Testis (tissue), 2 donors: ENCODE measurements around the gene ADAMTSL2.

Experiments
- POLR2A ChIP-seq: fragments of 450-650 bp; IDR thresholded peaks from one replicate; pipeline ENCODE4 v1.6.1; 2017; ENCODE audit warnings: antibody characterized with exemption, mild to moderate bottlenecking, moderate library complexity
- TF ChIP-seq, protein P1 (sequence below), 3 experiments: fragments of 450-650 bp in 2 of 3; fragments of 200-600 bp in 1 of 3; sonication (generic) in 1 of 3; IDR thresholded peaks; one replicate each; pipeline ENCODE4 v1.5.1; 2016 to 2019; ENCODE audit warnings: antibody characterized with exemption in 3 of 3, mild to moderate bottlenecking in 2 of 3, moderate library complexity in 1 of 3

DNA sequence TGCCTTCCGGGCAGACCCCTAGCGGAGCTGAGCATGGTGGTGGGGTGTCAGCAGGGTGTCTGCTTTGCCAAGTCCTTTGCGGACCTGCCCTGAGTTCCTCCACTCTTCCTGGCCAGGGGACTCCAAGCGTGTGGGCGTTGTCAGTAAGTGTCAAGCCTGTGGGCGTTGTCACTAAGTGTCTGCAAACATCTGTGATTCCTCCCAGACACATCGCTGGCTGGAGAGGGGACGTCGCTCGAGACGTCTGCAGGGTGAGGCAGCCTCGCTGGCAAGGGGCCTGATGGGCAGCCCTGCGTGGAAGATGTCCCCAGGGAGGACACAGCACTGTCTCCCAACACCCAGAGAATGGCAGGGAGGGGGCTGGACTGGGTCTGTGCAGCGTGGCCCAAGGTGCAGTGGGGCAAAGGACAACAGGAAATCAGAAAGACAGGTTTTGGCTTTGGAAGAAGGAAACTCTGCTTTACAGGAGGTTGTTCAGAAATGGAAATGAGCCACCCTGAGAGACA is 28.8 kb downstream of the ADAMTSL2 start:
- TF ChIP-seq, protein P1, sequence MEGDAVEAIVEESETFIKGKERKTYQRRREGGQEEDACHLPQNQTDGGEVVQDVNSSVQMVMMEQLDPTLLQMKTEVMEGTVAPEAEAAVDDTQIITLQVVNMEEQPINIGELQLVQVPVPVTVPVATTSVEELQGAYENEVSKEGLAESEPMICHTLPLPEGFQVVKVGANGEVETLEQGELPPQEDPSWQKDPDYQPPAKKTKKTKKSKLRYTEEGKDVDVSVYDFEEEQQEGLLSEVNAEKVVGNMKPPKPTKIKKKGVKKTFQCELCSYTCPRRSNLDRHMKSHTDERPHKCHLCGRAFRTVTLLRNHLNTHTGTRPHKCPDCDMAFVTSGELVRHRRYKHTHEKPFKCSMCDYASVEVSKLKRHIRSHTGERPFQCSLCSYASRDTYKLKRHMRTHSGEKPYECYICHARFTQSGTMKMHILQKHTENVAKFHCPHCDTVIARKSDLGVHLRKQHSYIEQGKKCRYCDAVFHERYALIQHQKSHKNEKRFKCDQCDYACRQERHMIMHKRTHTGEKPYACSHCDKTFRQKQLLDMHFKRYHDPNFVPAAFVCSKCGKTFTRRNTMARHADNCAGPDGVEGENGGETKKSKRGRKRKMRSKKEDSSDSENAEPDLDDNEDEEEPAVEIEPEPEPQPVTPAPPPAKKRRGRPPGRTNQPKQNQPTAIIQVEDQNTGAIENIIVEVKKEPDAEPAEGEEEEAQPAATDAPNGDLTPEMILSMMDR (IDR thresholded peaks at IDR 0.05): no peak
- no peak for TF ChIP-seq POLR2A
